Type B pancreatic cell (in vitro differentiated cells): ENCODE results near the gene PTTG1. TPM values are rescaled to one million over a fixed set of nuclear protein-coding genes. Genes with fewer than 3 reads are reported as not detected.

Source experiments
- DNase-seq: peaks from one replicate; pipeline ENCODE4 v3.0.0; 2021; ENCODE audit warnings: mixed read lengths; ENCODE audit not compliant: unreplicated experiment; ENCODE audit errors: extremely low spot score
- H3K27ac Mint-ChIP-seq: 2 replicates; pipeline ENCODE4 v1.8.0; 2021; ENCODE audit warnings: mild to moderate bottlenecking, mixed read lengths
- H3K27me3 Mint-ChIP-seq: 2 replicates; pipeline ENCODE4 v1.8.0; 2021; ENCODE audit warnings: mixed read lengths
- H3K36me3 Mint-ChIP-seq: 2 replicates; pipeline ENCODE4 v1.8.0; 2021; ENCODE audit warnings: mixed read lengths
- H3K4me1 Mint-ChIP-seq: one replicate; pipeline ENCODE4 v1.8.0; 2021; ENCODE audit warnings: mixed read lengths; ENCODE audit not compliant: unreplicated experiment
- H3K4me3 Mint-ChIP-seq: 2 replicates; pipeline ENCODE4 v1.8.0; 2021; ENCODE audit warnings: mild to moderate bottlenecking, mixed read lengths
- H3K9me3 Mint-ChIP-seq: 2 replicates; pipeline ENCODE4 v1.8.0; 2021; ENCODE audit warnings: mixed read lengths
- CTCF ChIP-seq: fragments of 200-600 bp; sonication (generic); conservative IDR thresholded peaks from 2 replicates; pipeline ENCODE4 v1.5.0; 2021; ENCODE audit warnings: antibody characterized with exemption, mild to moderate bottlenecking
- total RNA-seq: library from RNA; stranded (reverse); gene quantifications from 2 replicates; pipeline ENCODE4 v1.2.1, GENCODE V29; 2021; ENCODE audit warnings: low replicate concordance

The PTTG1 gene
- total RNA-seq, 1 donor from 2014 or later: 100 TPM

- Mint-ChIP-seq H3K4me3 (no peak overlapping the region), H3K36me3 (peaks cover 15% of the 10 kb centered on the region), H3K4me1 (no peaks in the 10 kb centered on the region), H3K9me3 (peaks cover 5% of the 10 kb centered on the region), H3K27ac (no peak overlapping the region), H3K27me3 (peaks cover 3% of the 10 kb centered on the region)
- no peak for TF ChIP-seq CTCF
- DNase-seq: no peak
Observed at GRCh38 chr5:160385496-160385895, 36.2 kb upstream of the PTTG1 start.

GRCh38 chr5:160387445-160387844, 34.2 kb upstream of the PTTG1 start:
- TF ChIP-seq CTCF: no peak
- H3K27ac Mint-ChIP-seq: no peak overlapping the region
- peaks cover 5% of the 10 kb centered on the region for H3K9me3 Mint-ChIP-seq
- H3K4me3 Mint-ChIP-seq: no peak overlapping the region
- no peaks in the 10 kb centered on the region for H3K4me1 Mint-ChIP-seq
- H3K36me3 Mint-ChIP-seq: peaks cover 15% of the 10 kb centered on the region
- no peak for DNase-seq
- H3K27me3 Mint-ChIP-seq: no peaks in the 10 kb centered on the region

- DNase-seq: no peak
- no peaks in the 10 kb centered on the region for H3K27me3 Mint-ChIP-seq
- H3K4me3 Mint-ChIP-seq: no peak overlapping the region
- peaks cover 5% of the 10 kb centered on the region for H3K9me3 Mint-ChIP-seq
- H3K36me3 Mint-ChIP-seq: peaks cover 15% of the 10 kb centered on the region
- no peaks in the 10 kb centered on the region for H3K4me1 Mint-ChIP-seq
- peak; percentile 80 for TF ChIP-seq CTCF
- no peak overlapping the region for H3K27ac Mint-ChIP-seq
Observed at GRCh38 chr5:160390787-160391696, 30.6 kb upstream of the PTTG1 start.

- no peak for TF ChIP-seq CTCF
- Mint-ChIP-seq H3K27me3 (no peaks in the 10 kb centered on the region), H3K9me3 (no peaks in the 10 kb centered on the region), H3K4me1 (peaks cover 8% of the 10 kb centered on the region), H3K36me3 (peaks cover 6% of the 10 kb centered on the region), H3K4me3 (no peak overlapping the region), H3K27ac (no peak overlapping the region)
- no peak for DNase-seq
Observed at GRCh38 chr5:160395111-160395510, 26.5 kb upstream of the PTTG1 start.

GRCh38 chr5:160397492-160397891, 24.2 kb upstream of the PTTG1 start:
- no peak for TF ChIP-seq CTCF
- peaks cover 3% of the 10 kb centered on the region for H3K36me3 Mint-ChIP-seq
- no peaks in the 10 kb centered on the region for H3K27me3 Mint-ChIP-seq
- no peak for DNase-seq
- H3K4me1 Mint-ChIP-seq: peaks cover 10% of the 10 kb centered on the region
- no peak overlapping the region for H3K27ac Mint-ChIP-seq
- H3K9me3 Mint-ChIP-seq: no peaks in the 10 kb centered on the region
- no peak overlapping the region for H3K4me3 Mint-ChIP-seq
